T-cell (primary cell): ENCODE data around the gene GHRH. TPM values are rescaled to one million over a fixed set of nuclear protein-coding genes. Genes with fewer than 3 reads are reported as not detected.
A peak's percentile ranks its signal among the peaks of the same experiment; 100 is the strongest.

Source experiments
- ATAC-seq, 4 experiments: fragments of 200-7000 bp in 3 of 4; fragments of 150-1000 bp in 1 of 4; cut with Tn5 transposase; replicated peaks in 1 of 4; 1 replicate in 3 of 4; 2 replicates in 1 of 4; pipeline ENCODE4 v1.10.0; 2021; ENCODE audit warnings: moderate library complexity in 3 of 4, mild to moderate bottlenecking in 2 of 4, moderate number of reproducible peaks in 1 of 4
- CTCF ChIA-PET, 2 donors: fragments of 300-600 bp; sonication (Branson Sonifier 250); formaldehyde crosslinking; loops; one replicate each; lab custom pipeline; 2022; ENCODE audit warnings: antibody characterized with exemption in 2 of 2; lab: Charles Lee
- POLR2A ChIA-PET, 2 donors: fragments of 300-600 bp; sonication (Branson Sonifier 250); formaldehyde crosslinking; loops; one replicate each; lab custom pipeline; 2022; ENCODE audit warnings: antibody characterized with exemption in 2 of 2; lab: Charles Lee
- DNase-seq, 35 experiments: peaks; one replicate each; pipeline versions ENCODE4 v3.0.0 to v3.0.0-alpha.2; 2013 to 2023
- H3K27ac ChIP-seq: one replicate; pipeline ENCODE4 v1.5.1; 2013; ENCODE audit warnings: low read length
- H3K27me3 ChIP-seq, 2 experiments: replicated peaks in 1 of 2; 1 replicate in 1 of 2; 2 replicates in 1 of 2; pipeline versions ENCODE4 v1.6.1 to v1.7.0; 2013; ENCODE audit warnings: low read length in 1 of 2, mixed read lengths in 1 of 2; ENCODE audit not compliant: control insufficient read depth in 2 of 2, insufficient read depth in 2 of 2; ENCODE audit errors: extremely low read depth in 1 of 2
- H3K36me3 ChIP-seq, 2 donors: 1 replicate in 1 of 2; 2 replicates in 1 of 2; pipeline versions ENCODE4 v1.6.1 to v1.7.0; 2013; ENCODE audit warnings: low read length in 1 of 2; ENCODE audit not compliant: control insufficient read depth in 2 of 2, insufficient read depth in 1 of 2; ENCODE audit errors: extremely low read depth in 1 of 2
- H3K4me1 ChIP-seq, 2 experiments: 1 replicate in 1 of 2; 2 replicates in 1 of 2; pipeline versions ENCODE4 v1.6.1 to v1.7.0; 2013; ENCODE audit warnings: low read length in 2 of 2, mixed read lengths in 1 of 2; ENCODE audit not compliant: insufficient read depth in 2 of 2, control insufficient read depth in 1 of 2; ENCODE audit errors: extremely low read depth in 1 of 2
- H3K4me3 ChIP-seq, 2 donors: 1 replicate in 1 of 2; 2 replicates in 1 of 2; pipeline versions ENCODE4 v1.5.1 to v1.7.0; 2013; ENCODE audit warnings: mild to moderate bottlenecking in 2 of 2, low read length in 1 of 2, moderate library complexity in 1 of 2; ENCODE audit not compliant: control insufficient read depth in 1 of 2; ENCODE audit errors: extremely low read depth in 1 of 2
- H3K9me3 ChIP-seq: 2 replicates; pipeline ENCODE4 v1.7.0; 2013
- H3K27ac Mint-ChIP-seq, 2 donors: one replicate each; pipeline ENCODE4 v1.8.0; 2020 to 2021; ENCODE audit warnings: mild to moderate bottlenecking in 2 of 2, mixed read lengths in 2 of 2
- H3K27me3 Mint-ChIP-seq, 2 donors: one replicate each; pipeline ENCODE4 v1.8.0; 2021 to 2022; ENCODE audit warnings: mixed read lengths in 2 of 2
- H3K36me3 Mint-ChIP-seq: one replicate; pipeline ENCODE4 v1.8.0; 2021; ENCODE audit warnings: mixed read lengths
- H3K4me1 Mint-ChIP-seq, 3 donors: one replicate each; pipeline ENCODE4 v1.8.0; 2020 to 2022; ENCODE audit warnings: mixed read lengths in 3 of 3, mild to moderate bottlenecking in 1 of 3
- H3K4me3 Mint-ChIP-seq, 3 donors: one replicate each; pipeline ENCODE4 v1.8.0; 2020 to 2022; ENCODE audit warnings: mild to moderate bottlenecking in 3 of 3, mixed read lengths in 3 of 3, moderate library complexity in 3 of 3
- H3K9me3 Mint-ChIP-seq, 3 donors: one replicate each; pipeline ENCODE4 v1.8.0; 2020 to 2022; ENCODE audit warnings: mixed read lengths in 3 of 3
- WGBS: methylation state at CpG from one replicate; pipeline ENCODE4 v1.1.5; 2013; ENCODE audit warnings: missing lambda C conversion rate; ENCODE audit not compliant: insufficient coverage; 5-methylcytosine and 5-hydroxymethylcytosine counted together
- total RNA-seq, 35 experiments: library from RNA in 6 of 35; stranded (reverse) in 6 of 35; fragments of 120-200 nt in 1 of 35; gene quantifications; one replicate each; pipeline versions ENCODE4 v1.2.1 to v1.2.4 and lab custom pipeline; 2013 to 2026

GHRH gene
- total RNA-seq, 5 donors from 2014 or later (not counting 1 experiment from before 2014, with no cell fraction given) = not detected

- Histone ChIP-seq H3K9me3 (no peaks in the 10 kb centered on the region), H3K27me3 (no peaks in the 10 kb centered on the region), H3K36me3 (peaks cover 11 to 90% of the 10 kb centered on the region in 2 donors), H3K4me1 (no peaks in the 10 kb centered on the region), H3K4me3 (no peak overlapping the region), H3K27ac (no peak overlapping the region)
- no CpG with 5 or more reads among the region's 5 CpGs for WGBS
- no peak overlapping the region for H3K4me3 Mint-ChIP-seq
- peaks cover 61% of the 10 kb centered on the region for H3K36me3 Mint-ChIP-seq
- ChIA-PET POLR2A (interaction anchor here in 1 of 2 donors (0.5 kb wide), 1 partner anchor 53 kb away, joined by 9 read pairs; no protein-coding TSS in a partner anchor), CTCF (no interaction called here)
- H3K27me3 Mint-ChIP-seq = no peaks in the 10 kb centered on the region
- DNase-seq (no peak), ATAC-seq (no peak)
- H3K27ac Mint-ChIP-seq = no peak overlapping the region
- no peaks in the 10 kb centered on the region for H3K4me1 Mint-ChIP-seq
- no peaks in the 10 kb centered on the region for H3K9me3 Mint-ChIP-seq
These were observed 36.5 kb downstream of the GHRH start for GRCh38 chr20:37225146-37225545.

- CTCF ChIA-PET = interaction anchor here in 1 of 2 donors (0.6 to 0.7 kb wide), 2 partner anchors 312 to 587 kb away, joined by 4 read pairs; no protein-coding TSS in a partner anchor
- H3K4me1 ChIP-seq = no peaks in the 10 kb centered on the region
- Mint-ChIP-seq H3K27me3 (no peaks in the 10 kb centered on the region), H3K4me1 (no peaks in the 10 kb centered on the region), H3K4me3 (no peak overlapping the region), H3K27ac (no peak overlapping the region), H3K9me3 (no peaks in the 10 kb centered on the region), H3K36me3 (peaks cover 54% of the 10 kb centered on the region)
- no peak for ATAC-seq
- no peaks in the 10 kb centered on the region for H3K27me3 ChIP-seq
- H3K4me3 ChIP-seq = no peak overlapping the region
- POLR2A ChIA-PET = no interaction called here
- no peaks in the 10 kb centered on the region for H3K9me3 ChIP-seq
- DNase-seq = peak in 2 of 35 experiments; percentile 2 to 33
- H3K36me3 ChIP-seq = peaks cover 5 to 84% of the 10 kb centered on the region in 2 donors
- H3K27ac ChIP-seq = no peak overlapping the region
These were observed 38.6 kb downstream of the GHRH start for GRCh38 chr20:37223053-37223452.

GRCh38 chr20:37222086-37222485 lies 39.5 kb downstream of the GHRH start:
- H3K36me3 ChIP-seq = peaks cover 2 to 78% of the 10 kb centered on the region in 2 donors
- no peak overlapping the region for H3K27ac Mint-ChIP-seq
- WGBS = 100% methylated on average over 2 of the region's 4 CpGs

GRCh38 chr20:37220731-37221130 lies 40.9 kb downstream of the GHRH start:
- Histone ChIP-seq H3K27me3 (no peaks in the 10 kb centered on the region), H3K9me3 (no peaks in the 10 kb centered on the region), H3K27ac (no peak overlapping the region), H3K4me1 (no peaks in the 10 kb centered on the region), H3K4me3 (no peak overlapping the region), H3K36me3 (peaks cover 2 to 74% of the 10 kb centered on the region in 2 donors)
- Mint-ChIP-seq H3K4me3 (no peak overlapping the region), H3K27ac (no peak overlapping the region), H3K36me3 (peaks cover 41% of the 10 kb centered on the region), H3K9me3 (no peaks in the 10 kb centered on the region), H3K27me3 (no peaks in the 10 kb centered on the region), H3K4me1 (no peaks in the 10 kb centered on the region)
- ChIA-PET POLR2A (interaction anchor here in 1 of 2 donors (0.7 kb wide), 2 partner anchors 77 to 646 kb away, joined by 7 to 16 read pairs; no protein-coding TSS in a partner anchor), CTCF (interaction anchor here in 1 of 2 donors (0.5 kb wide), 1 partner anchor 297 kb away, joined by 3 read pairs; no protein-coding TSS in a partner anchor)
- WGBS = 20% methylated on average over 1 of the region's 3 CpGs
- no peak for DNase-seq
- no peak for ATAC-seq

More at GRCh38 chr20:37222086-37222485, 39.5 kb downstream of the GHRH start:
- POLR2A ChIA-PET = no interaction called here
- H3K27ac ChIP-seq = no peak overlapping the region
- H3K9me3 ChIP-seq = no peaks in the 10 kb centered on the region
- CTCF ChIA-PET = no interaction called here
- no peaks in the 10 kb centered on the region for H3K27me3 ChIP-seq
- Mint-ChIP-seq H3K27me3 (no peaks in the 10 kb centered on the region), H3K9me3 (no peaks in the 10 kb centered on the region), H3K4me1 (no peaks in the 10 kb centered on the region), H3K4me3 (no peak overlapping the region), H3K36me3 (peaks cover 44% of the 10 kb centered on the region)
- no peaks in the 10 kb centered on the region for H3K4me1 ChIP-seq
- DNase-seq (no peak), ATAC-seq (no peak)
- H3K4me3 ChIP-seq = no peak overlapping the region

GRCh38 chr20:37219751-37220668 lies 41.6 kb downstream of the GHRH start:
- CTCF ChIA-PET = interaction anchor here in 1 of 2 donors (0.5 kb wide), 1 partner anchor 297 kb away, joined by 3 read pairs; no protein-coding TSS in a partner anchor
- Mint-ChIP-seq H3K36me3 (peaks cover 43% of the 10 kb centered on the region), H3K4me3 (no peak overlapping the region), H3K9me3 (no peaks in the 10 kb centered on the region), H3K27ac (no peak overlapping the region), H3K4me1 (no peaks in the 10 kb centered on the region), H3K27me3 (no peaks in the 10 kb centered on the region)
- H3K36me3 ChIP-seq = peaks cover 4 to 69% of the 10 kb centered on the region in 2 donors
- POLR2A ChIA-PET = interaction anchor here in 1 of 2 donors (0.7 kb wide), 2 partner anchors 78 to 645 kb away, joined by 7 to 16 read pairs; no protein-coding TSS in a partner anchor
- H3K9me3 ChIP-seq = no peaks in the 10 kb centered on the region
- no peaks in the 10 kb centered on the region for H3K27me3 ChIP-seq
- H3K27ac ChIP-seq = no peak overlapping the region
- DNase-seq = no peak
- no peaks in the 10 kb centered on the region for H3K4me1 ChIP-seq
- no peak overlapping the region for H3K4me3 ChIP-seq
- no peak for ATAC-seq
- no CpG with 5 or more reads among the region's 10 CpGs for WGBS

- Mint-ChIP-seq H3K27me3 (no peaks in the 10 kb centered on the region), H3K9me3 (no peaks in the 10 kb centered on the region), H3K36me3 (peaks cover 42% of the 10 kb centered on the region), H3K4me3 (no peak overlapping the region), H3K27ac (no peak overlapping the region), H3K4me1 (no peaks in the 10 kb centered on the region)
- no CpG with 5 or more reads among the region's 4 CpGs for WGBS
- H3K27me3 ChIP-seq = no peaks in the 10 kb centered on the region
- no peak overlapping the region for H3K27ac ChIP-seq
- ChIA-PET POLR2A (no interaction called here), CTCF (no interaction called here)
- H3K4me1 ChIP-seq = no peaks in the 10 kb centered on the region
- no peaks in the 10 kb centered on the region for H3K9me3 ChIP-seq
- no peak overlapping the region for H3K4me3 ChIP-seq
- no peak for ATAC-seq
- DNase-seq = no peak
- H3K36me3 ChIP-seq = peaks cover 4 to 67% of the 10 kb centered on the region in 2 donors
These were observed 42.6 kb downstream of the GHRH start for GRCh38 chr20:37218976-37219375.
